B cell (primary cell): ENCODE results near the gene TBXAS1. TPM values are rescaled to one million over a fixed set of nuclear protein-coding genes. Genes with fewer than 3 reads are reported as not detected.

Experiments used
- ATAC-seq: fragments of 200-7000 bp; cut with Tn5 transposase; one replicate; pipeline ENCODE4 v1.10.0; 2021; ENCODE audit warnings: low read depth, mild to moderate bottlenecking, moderate number of reproducible peaks, moderate library complexity
- CTCF ChIA-PET: fragments of 350-600 bp; sonication (Branson Sonifier 250); formaldehyde crosslinking; loops from one replicate; lab custom pipeline; 2021; ENCODE audit warnings: antibody characterized with exemption, inconsistent platforms; lab: Charles Lee
- POLR2A ChIA-PET: fragments of 350-600 bp; sonication (Branson Sonifier 250); formaldehyde crosslinking; loops from one replicate; lab custom pipeline; 2021; ENCODE audit warnings: antibody characterized with exemption; lab: Charles Lee
- DNase-seq: peaks from one replicate; pipeline ENCODE4 v3.0.0; 2013
- H2AFZ ChIP-seq: 2 replicates; pipeline ENCODE4 v1.6.1; 2012; ENCODE audit warnings: mild to moderate bottlenecking, low read depth, low read length; ENCODE audit not compliant: insufficient read depth, poor library complexity, severe bottlenecking
- H3K27ac ChIP-seq, 2 donors: 1 replicate in 1 of 2; 2 replicates in 1 of 2; pipeline ENCODE4 v1.5.1; 2012 to 2013; ENCODE audit warnings: low read length in 2 of 2, mild to moderate bottlenecking in 2 of 2, moderate library complexity in 1 of 2
- H3K27me3 ChIP-seq, 4 experiments: fragments of 200-600 bp in 1 of 4; sonication (generic) in 1 of 4; replicated peaks in 1 of 4; 1 replicate in 2 of 4; 2 replicates in 2 of 4; pipeline versions ENCODE4 v1.6.1 to v1.7.0; 2013 to 2016; ENCODE audit warnings: low read length in 3 of 4, mild to moderate bottlenecking in 2 of 4, mixed read lengths in 1 of 4, moderate library complexity in 1 of 4; ENCODE audit not compliant: insufficient read depth in 4 of 4, control insufficient read depth in 3 of 4; ENCODE audit errors: control extremely low read depth in 1 of 4
- H3K36me3 ChIP-seq, 2 experiments: replicated peaks in 1 of 2; 1 replicate in 1 of 2; 2 replicates in 1 of 2; pipeline versions ENCODE4 v1.6.1 to v1.7.1; 2013; ENCODE audit warnings: low read length in 1 of 2; ENCODE audit not compliant: insufficient read depth in 2 of 2, control insufficient read depth in 1 of 2; ENCODE audit errors: control extremely low read depth in 1 of 2, extremely low read depth in 1 of 2
- H3K4me1 ChIP-seq, 2 donors: fragments of 200-600 bp in 1 of 2; sonication (generic) in 1 of 2; 1 replicate in 1 of 2; 2 replicates in 1 of 2; pipeline versions ENCODE4 v1.5.1 to v1.6.1; 2013 to 2017; ENCODE audit warnings: low read length in 2 of 2; ENCODE audit not compliant: control insufficient read depth in 2 of 2, insufficient read depth in 2 of 2
- H3K4me2 ChIP-seq: replicated peaks from 2 replicates; pipeline ENCODE3; 2012; ENCODE audit warnings: mild to moderate bottlenecking, low read depth, low read length; ENCODE audit not compliant: poor library complexity, severe bottlenecking
- H3K4me3 ChIP-seq, 5 experiments: fragments of 200-600 bp in 1 of 5; sonication (generic) in 1 of 5; 1 replicate in 3 of 5; 2 replicates in 2 of 5; pipeline versions ENCODE4 v1.5.1 to v1.7.0; 2011 to 2016; ENCODE audit warnings: low read length in 4 of 5, mild to moderate bottlenecking in 4 of 5, low read depth in 2 of 5, control low read depth in 1 of 5, moderate library complexity in 1 of 5; ENCODE audit not compliant: insufficient read depth in 1 of 5; ENCODE audit errors: control extremely low read depth in 1 of 5, extremely low read depth in 1 of 5
- H3K79me2 ChIP-seq: fragments of 200-600 bp; sonication (generic); one replicate; pipeline ENCODE4 v1.6.0; 2016; ENCODE audit warnings: low read length; ENCODE audit not compliant: control insufficient read depth, insufficient read depth
- H3K9ac ChIP-seq: fragments of 200-600 bp; sonication (generic); 2 replicates; pipeline ENCODE4 v1.6.1; 2017; ENCODE audit warnings: mild to moderate bottlenecking, low read length, moderate library complexity
- H3K9me3 ChIP-seq, 3 donors: one replicate each; pipeline versions ENCODE4 v1.6.1 to v1.7.1; 2013; ENCODE audit warnings: low read length in 2 of 3; ENCODE audit not compliant: control insufficient read depth in 2 of 3, insufficient read depth in 1 of 3; ENCODE audit errors: control extremely low read depth in 1 of 3
- H4K20me1 ChIP-seq: 2 replicates; pipeline ENCODE4 v1.6.0; 2012; ENCODE audit warnings: mild to moderate bottlenecking, low read length; ENCODE audit not compliant: insufficient read depth, control insufficient read depth, poor library complexity, severe bottlenecking
- H3K27ac Mint-ChIP-seq: one replicate; pipeline ENCODE4 v1.8.0; 2021; ENCODE audit warnings: mixed read lengths
- H3K27me3 Mint-ChIP-seq: one replicate; pipeline ENCODE4 v1.8.0; 2021; ENCODE audit warnings: mixed read lengths
- H3K4me1 Mint-ChIP-seq: one replicate; pipeline ENCODE4 v1.8.0; 2021; ENCODE audit warnings: mixed read lengths
- H3K4me3 Mint-ChIP-seq: one replicate; pipeline ENCODE4 v1.8.0; 2021; ENCODE audit warnings: mixed read lengths
- H3K9me3 Mint-ChIP-seq: one replicate; pipeline ENCODE4 v1.8.0; 2022; ENCODE audit warnings: mixed read lengths; ENCODE audit not compliant: insufficient read depth
- EZH2 ChIP-seq: IDR thresholded peaks from 2 replicates; pipeline ENCODE4 v1.6.1; 2012; ENCODE audit warnings: borderline replicate concordance, low read depth, mild to moderate bottlenecking, moderate library complexity, low read length; ENCODE audit not compliant: insufficient read depth, poor library complexity, severe bottlenecking
- WGBS: methylation state at CpG from one replicate; pipeline ENCODE4 v1.1.5; 2013; ENCODE audit warnings: missing lambda C conversion rate; ENCODE audit not compliant: insufficient coverage; 5-methylcytosine and 5-hydroxymethylcytosine counted together
- intact Hi-C: fragments of 100-400 bp; cut with micrococcal nuclease; formaldehyde crosslinking; loops from one replicate; pipeline ENCODE4 v1.10.0; 2022
- polyA plus RNA-seq: library from polyadenylated mRNA; depleted of rRNA; stranded (reverse); fragments of >200 nt; gene quantifications from 2 replicates; pipeline ENCODE4 v1.2.3, GENCODE V29; 2012
- total RNA-seq, 2 donors: library from RNA; stranded (reverse); fragments of 120-200 nt in 1 of 2; gene quantifications; 1 replicate in 1 of 2; 2 replicates in 1 of 2; pipeline versions ENCODE4 v1.2.3 to v1.2.4, GENCODE V29; 2013 to 2022
- TF ChIP-seq, protein P1 (sequence below): fragments of 200-600 bp; IDR thresholded peaks from one replicate; pipeline ENCODE4 v1.8.0; 2022; ENCODE audit warnings: antibody characterized with exemption, mild to moderate bottlenecking

Gene TBXAS1
- total and polyA plus RNA-seq, 2 donors (not counting 1 experiment from before 2014, with no cell fraction given): 8.1 to 21.0 TPM

DNA sequence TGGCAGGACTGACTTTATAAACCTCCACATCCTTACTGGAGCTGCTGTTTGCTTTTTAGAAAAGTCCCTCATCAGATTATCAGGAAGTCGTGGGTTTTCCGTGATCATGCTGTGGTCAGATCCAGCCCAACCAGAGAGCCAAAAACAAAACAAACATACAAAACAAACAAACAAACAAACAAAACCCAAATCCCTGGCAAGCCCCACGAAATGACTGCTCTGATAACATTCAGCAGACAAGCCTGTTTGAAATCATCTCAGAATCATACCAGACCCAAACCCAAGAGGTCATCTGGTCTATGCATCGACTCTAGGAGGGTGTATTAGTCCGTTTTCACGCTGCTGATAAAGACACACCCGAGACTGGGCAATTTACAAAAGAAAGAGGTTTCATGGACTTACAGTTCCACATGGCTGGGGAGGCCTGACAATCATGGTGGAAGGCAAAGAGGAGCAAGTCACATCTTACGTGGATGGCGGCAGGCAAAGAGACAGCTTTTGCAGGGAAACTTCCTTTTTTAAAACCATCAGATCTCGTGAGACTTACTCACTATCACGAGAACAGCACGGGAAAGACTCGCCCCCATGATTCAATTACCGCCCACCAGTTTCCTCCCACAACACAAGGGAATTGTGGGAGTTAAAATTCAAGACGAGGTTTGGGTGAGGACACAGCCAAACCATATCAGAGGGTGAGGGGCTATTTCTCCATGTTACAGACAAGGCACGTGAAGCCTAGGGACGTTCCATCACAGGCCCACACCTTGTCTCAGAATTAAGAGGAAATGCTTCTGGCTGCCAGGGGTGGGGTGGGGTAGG lies 148.0 kb downstream of the TBXAS1 start:
- no peak for DNase-seq
- Histone ChIP-seq H3K27me3 (no peaks in the 10 kb centered on the region), H3K9ac (no peak overlapping the region), H3K4me2 (no peak overlapping the region), H3K9me3 (no peaks in the 10 kb centered on the region), H3K4me1 (no peaks in the 10 kb centered on the region), H3K4me3 (no peak overlapping the region), H4K20me1 (no peaks in the 10 kb centered on the region), H2AFZ (no peak overlapping the region), H3K27ac (no peak overlapping the region), H3K36me3 (no peaks in the 10 kb centered on the region), H3K79me2 (no peaks in the 10 kb centered on the region)
- no peaks in the 10 kb centered on the region for H3K4me1 Mint-ChIP-seq
- intact Hi-C loops: no loop called here
- CTCF ChIA-PET: no interaction called here
- POLR2A ChIA-PET: no interaction called here
- no peaks in the 10 kb centered on the region for H3K9me3 Mint-ChIP-seq
- no peak for TF ChIP-seq EZH2
- TF ChIP-seq, protein P1, sequence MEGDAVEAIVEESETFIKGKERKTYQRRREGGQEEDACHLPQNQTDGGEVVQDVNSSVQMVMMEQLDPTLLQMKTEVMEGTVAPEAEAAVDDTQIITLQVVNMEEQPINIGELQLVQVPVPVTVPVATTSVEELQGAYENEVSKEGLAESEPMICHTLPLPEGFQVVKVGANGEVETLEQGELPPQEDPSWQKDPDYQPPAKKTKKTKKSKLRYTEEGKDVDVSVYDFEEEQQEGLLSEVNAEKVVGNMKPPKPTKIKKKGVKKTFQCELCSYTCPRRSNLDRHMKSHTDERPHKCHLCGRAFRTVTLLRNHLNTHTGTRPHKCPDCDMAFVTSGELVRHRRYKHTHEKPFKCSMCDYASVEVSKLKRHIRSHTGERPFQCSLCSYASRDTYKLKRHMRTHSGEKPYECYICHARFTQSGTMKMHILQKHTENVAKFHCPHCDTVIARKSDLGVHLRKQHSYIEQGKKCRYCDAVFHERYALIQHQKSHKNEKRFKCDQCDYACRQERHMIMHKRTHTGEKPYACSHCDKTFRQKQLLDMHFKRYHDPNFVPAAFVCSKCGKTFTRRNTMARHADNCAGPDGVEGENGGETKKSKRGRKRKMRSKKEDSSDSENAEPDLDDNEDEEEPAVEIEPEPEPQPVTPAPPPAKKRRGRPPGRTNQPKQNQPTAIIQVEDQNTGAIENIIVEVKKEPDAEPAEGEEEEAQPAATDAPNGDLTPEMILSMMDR: no peak
- H3K4me3 Mint-ChIP-seq: no peak overlapping the region
- peaks cover 8% of the 10 kb centered on the region for H3K27me3 Mint-ChIP-seq
- no peak for ATAC-seq
- H3K27ac Mint-ChIP-seq: no peak overlapping the region
- 89% methylated on average over 9 of the region's 17 CpGs for WGBS

DNA sequence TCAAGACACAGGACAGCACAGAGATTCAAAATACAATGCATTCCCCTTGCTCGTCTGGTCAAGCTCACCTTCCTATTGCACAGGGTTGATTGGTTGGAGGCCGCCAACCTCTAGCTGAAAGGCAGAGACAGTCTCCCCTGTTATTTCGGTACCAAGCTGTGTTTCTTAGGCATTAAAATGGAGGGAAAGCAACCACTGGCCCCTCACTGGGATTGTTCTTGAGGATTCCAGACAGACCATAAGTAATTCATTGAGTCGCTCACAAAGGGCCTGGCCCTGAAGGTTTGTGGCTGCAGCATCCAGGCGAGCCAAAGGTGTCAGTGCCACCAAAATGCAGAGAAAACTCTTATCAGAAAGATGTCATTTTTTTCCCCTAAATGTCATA lies 152.4 kb downstream of the TBXAS1 start:
- CTCF ChIA-PET: no interaction called here
- H3K9me3 Mint-ChIP-seq: no peaks in the 10 kb centered on the region
- no peaks in the 10 kb centered on the region for H3K4me1 Mint-ChIP-seq
- Histone ChIP-seq H3K36me3 (no peaks in the 10 kb centered on the region), H3K4me3 (no peak overlapping the region), H3K27me3 (no peaks in the 10 kb centered on the region), H3K9ac (no peak overlapping the region), H3K4me2 (no peak overlapping the region), H3K27ac (no peak overlapping the region), H3K9me3 (no peaks in the 10 kb centered on the region), H2AFZ (no peak overlapping the region), H4K20me1 (no peaks in the 10 kb centered on the region), H3K79me2 (no peaks in the 10 kb centered on the region), H3K4me1 (no peaks in the 10 kb centered on the region)
- TF ChIP-seq, protein P1: no peak
- TF ChIP-seq EZH2: no peak
- H3K27me3 Mint-ChIP-seq: peaks cover 8% of the 10 kb centered on the region
- no peak for ATAC-seq
- intact Hi-C loops: no loop called here
- no peak overlapping the region for H3K4me3 Mint-ChIP-seq
- DNase-seq: no peak
- no peak overlapping the region for H3K27ac Mint-ChIP-seq
- POLR2A ChIA-PET: no interaction called here
- 98% methylated on average over 4 of the region's 5 CpGs for WGBS
